Sigmoid colon (tissue), 3 donors: Measurements from ENCODE around the gene GMDS.

Experiments
- CTCF ChIP-seq, 4 experiments: fragments of 450-650 bp in 3 of 4; fragments of 200-600 bp in 1 of 4; IDR thresholded peaks; one replicate each; pipeline ENCODE4 v1.5.1; 2016 to 2019; ENCODE audit warnings: antibody characterized with exemption in 4 of 4, mild to moderate bottlenecking in 3 of 4, moderate library complexity in 2 of 4
- POLR2A ChIP-seq, 2 donors: fragments of 450-650 bp; IDR thresholded peaks; one replicate each; pipeline ENCODE4 v1.6.1; 2016; ENCODE audit warnings: antibody characterized with exemption in 2 of 2, mild to moderate bottlenecking in 2 of 2, moderate library complexity in 2 of 2

- TF ChIP-seq CTCF (IDR thresholded peaks at IDR 0.05) (no peak), POLR2A (IDR thresholded peaks at IDR 0.05) (no peak)
Observed at GRCh38 chr6:1842334-1842733, 403.1 kb downstream of the GMDS start.
